H1 (cell line): ENCODE data around the gene CD151. TPM values are rescaled to one million over a fixed set of nuclear protein-coding genes. Genes with fewer than 3 reads are reported as not detected.

Experiments
- CTCF ChIA-PET: fragments of 300-600 bp; sonication (Branson Sonifier 250); formaldehyde crosslinking; loops from one replicate; lab custom pipeline; 2021; ENCODE audit not compliant: partially characterized antibody; lab: Charles Lee
- POLR2A ChIA-PET: fragments of 300-600 bp; sonication (Branson Sonifier 250); formaldehyde crosslinking; loops from one replicate; lab custom pipeline; 2021; ENCODE audit warnings: inconsistent platforms; ENCODE audit not compliant: partially characterized antibody; lab: Charles Lee
- DNase-seq, 2 experiments: peaks; one replicate each; pipeline versions ENCODE4 v3.0.0 to v3.0.0-alpha.2; 2010 to 2022; ENCODE audit warnings: low spot score in 2 of 2, low read depth in 1 of 2, mixed read lengths in 1 of 2
- FAIRE-seq: peaks from 2 replicates; lab custom pipeline; 2011; peaks lifted over from hg19 to GRCh38; lab: Jason Lieb, UNC
- H2AFZ ChIP-seq: 2 replicates; pipeline ENCODE4 v1.8.1; 2012; ENCODE audit warnings: low read length, inconsistent platforms
- H2AK5ac ChIP-seq: 2 replicates; pipeline ENCODE4 v1.6.1; 2013; ENCODE audit warnings: low read depth, low read length
- H2BK120ac ChIP-seq: replicated peaks from 2 replicates; pipeline ENCODE3; 2013; ENCODE audit warnings: low read depth, low read length, inconsistent platforms
- H2BK12ac ChIP-seq: 2 replicates; pipeline ENCODE4 v1.6.1; 2013; ENCODE audit warnings: low read depth, low read length
- H2BK15ac ChIP-seq: 2 replicates; pipeline ENCODE4 v1.6.1; 2013; ENCODE audit warnings: low read length
- H2BK20ac ChIP-seq: 2 replicates; pipeline ENCODE4 v1.6.1; 2013; ENCODE audit warnings: low read length
- H2BK5ac ChIP-seq: 2 replicates; pipeline ENCODE4 v1.6.1; 2013; ENCODE audit warnings: low read depth, low read length
- H3K14ac ChIP-seq: 2 replicates; pipeline ENCODE4 v1.6.1; 2013; ENCODE audit warnings: inconsistent platforms; ENCODE audit not compliant: insufficient read length
- H3K18ac ChIP-seq: 2 replicates; pipeline ENCODE4 v1.6.1; 2013; ENCODE audit warnings: low read length; ENCODE audit errors: extremely low read depth
- H3K23ac ChIP-seq: 2 replicates; pipeline ENCODE4 v1.6.1; 2013; ENCODE audit warnings: inconsistent platforms; ENCODE audit not compliant: insufficient read length
- H3K23me2 ChIP-seq: 2 replicates; pipeline ENCODE4 v1.6.1; 2013; ENCODE audit warnings: low read depth, low read length
- H3K27ac ChIP-seq: 2 replicates; pipeline ENCODE4 v1.6.1; 2011; ENCODE audit warnings: low read depth, low read length, inconsistent platforms
- H3K27me3 ChIP-seq, 4 experiments: replicated peaks in 1 of 4; 1 replicate in 1 of 4; 2 replicates in 3 of 4; pipeline versions ENCODE4 v1.6.1 to v1.8.1; 2011 to 2013; ENCODE audit warnings: low read length in 3 of 4, mild to moderate bottlenecking in 3 of 4, inconsistent platforms in 2 of 4, mixed read lengths in 2 of 4, moderate library complexity in 1 of 4; ENCODE audit not compliant: control insufficient read depth in 3 of 4, insufficient read depth in 3 of 4; ENCODE audit errors: extremely low read depth in 1 of 4
- H3K36me3 ChIP-seq, 4 experiments: 2 replicates each; pipeline versions ENCODE4 v1.6.1 to v1.8.1; 2011 to 2013; ENCODE audit warnings: mild to moderate bottlenecking in 4 of 4, low read length in 3 of 4, moderate library complexity in 2 of 4, control low read depth in 1 of 4, inconsistent platforms in 1 of 4; ENCODE audit not compliant: insufficient read depth in 4 of 4, control insufficient read depth in 2 of 4
- H3K4ac ChIP-seq: replicated peaks from 2 replicates; pipeline ENCODE3; 2013; ENCODE audit warnings: low read length, low read depth, mixed read lengths, inconsistent platforms; ENCODE audit not compliant: insufficient read length
- H3K4me1 ChIP-seq, 4 experiments: replicated peaks in 1 of 4; 1 replicate in 1 of 4; 2 replicates in 3 of 4; pipeline versions ENCODE4 v1.6.1 to v1.8.1; 2011 to 2013; ENCODE audit warnings: low read length in 3 of 4, inconsistent platforms in 2 of 4, mixed read lengths in 1 of 4; ENCODE audit not compliant: insufficient read depth in 4 of 4, control insufficient read depth in 3 of 4
- H3K4me2 ChIP-seq, 2 experiments: 2 replicates each; pipeline versions ENCODE4 v1.6.1 to v1.8.1; 2011 to 2013; ENCODE audit warnings: low read depth in 2 of 2, low read length in 2 of 2, control low read depth in 1 of 2, inconsistent platforms in 1 of 2, mild to moderate bottlenecking in 1 of 2; ENCODE audit not compliant: insufficient read depth in 1 of 2
- H3K4me3 ChIP-seq, 4 experiments: fragments of 200-600, 300-600 bp in 1 of 4; sonication (generic), shearing (Covaris generic), sonication (Bioruptor Twin) in 1 of 4; 2 replicates each; pipeline versions ENCODE4 v1.5.1 to v1.8.1; 2011 to 2016; ENCODE audit warnings: low read length in 4 of 4, low read depth in 3 of 4, control low read depth in 2 of 4, inconsistent platforms in 2 of 4, mild to moderate bottlenecking in 2 of 4, mixed read lengths in 1 of 4, moderate library complexity in 1 of 4; ENCODE audit not compliant: insufficient read depth in 2 of 4; ENCODE audit errors: extremely low read depth in 1 of 4
- H3K56ac ChIP-seq: replicated peaks from 2 replicates; pipeline ENCODE3; 2013; ENCODE audit warnings: low read depth, mild to moderate bottlenecking, mixed read lengths, low read length, inconsistent platforms; ENCODE audit not compliant: insufficient read length
- H3K79me1 ChIP-seq: 2 replicates; pipeline ENCODE4 v1.6.1; 2013; ENCODE audit warnings: low read depth, low read length, control low read depth
- H3K79me2 ChIP-seq, 2 experiments: 2 replicates each; pipeline versions ENCODE4 v1.6.1 to v1.8.1; 2012 to 2013; ENCODE audit warnings: low read length in 2 of 2, mild to moderate bottlenecking in 2 of 2, inconsistent platforms in 1 of 2; ENCODE audit not compliant: insufficient read depth in 2 of 2, control insufficient read depth in 1 of 2
- H3K9ac ChIP-seq, 4 experiments: replicated peaks in 1 of 4; 1 replicate in 1 of 4; 2 replicates in 3 of 4; pipeline versions ENCODE4 v1.6.1 to v1.8.1; 2011 to 2013; ENCODE audit warnings: low read depth in 3 of 4, low read length in 3 of 4, control low read depth in 2 of 4, mild to moderate bottlenecking in 2 of 4, moderate library complexity in 2 of 4, inconsistent platforms in 1 of 4; ENCODE audit errors: extremely low read depth in 1 of 4
- H3K9me3 ChIP-seq, 2 experiments: 2 replicates each; pipeline versions ENCODE4 v1.6.1 to v1.8.1; 2012 to 2013; ENCODE audit warnings: mild to moderate bottlenecking in 2 of 2, moderate library complexity in 2 of 2, control low read depth in 1 of 2, inconsistent platforms in 1 of 2, low read depth in 1 of 2, low read length in 1 of 2, mixed read lengths in 1 of 2; ENCODE audit not compliant: insufficient read depth in 2 of 2
- H4K20me1 ChIP-seq, 2 experiments: replicated peaks in 1 of 2; 2 replicates each; pipeline versions ENCODE3 to v1.8.1; 2011 to 2013; ENCODE audit warnings: inconsistent platforms in 2 of 2, low read length in 2 of 2, mild to moderate bottlenecking in 1 of 2; ENCODE audit not compliant: insufficient read depth in 2 of 2, control insufficient read depth in 1 of 2
- H4K5ac ChIP-seq: 2 replicates; pipeline ENCODE4 v1.6.1; 2013; ENCODE audit warnings: low read length, low read depth, mixed read lengths, inconsistent platforms; ENCODE audit not compliant: insufficient read length
- H4K8ac ChIP-seq: 2 replicates; pipeline ENCODE4 v1.8.0; 2013; ENCODE audit warnings: mild to moderate bottlenecking, moderate library complexity, low read length, inconsistent platforms; ENCODE audit not compliant: insufficient read depth; ENCODE audit errors: extremely low read depth
- H4K91ac ChIP-seq: replicated peaks from 2 replicates; pipeline ENCODE3; 2013; ENCODE audit warnings: low read length, mixed read lengths, inconsistent platforms; ENCODE audit not compliant: insufficient read length
- JUND ChIP-seq: IDR thresholded peaks from 2 replicates; pipeline ENCODE4 v1.6.1; 2011; ENCODE audit warnings: mild to moderate bottlenecking, improper control_type of control experiment, low read length
- RAD21 ChIP-seq, 2 experiments: IDR thresholded peaks in 1 of 2; conservative IDR thresholded peaks in 1 of 2; 2 replicates each; pipeline ENCODE4 v1.6.1; 2011; ENCODE audit warnings: low read depth in 2 of 2, low read length in 2 of 2, improper control_type of control experiment in 1 of 2, inconsistent platforms in 1 of 2, mild to moderate bottlenecking in 1 of 2, moderate library complexity in 1 of 2
- SP4 ChIP-seq: IDR thresholded peaks from 2 replicates; pipeline ENCODE4 v1.6.1; 2012; ENCODE audit warnings: low read length, inconsistent platforms
- SUZ12 ChIP-seq: fragments of 200-600 bp; sonication (generic); IDR thresholded peaks from 2 replicates; pipeline ENCODE4 v1.6.1; 2012; ENCODE audit warnings: mild to moderate bottlenecking, inconsistent platforms, low read length, moderate library complexity, mixed read lengths
- WGBS, 2 experiments: shearing (Covaris generic) in 1 of 2; methylation state at CpG; one replicate each; pipeline versions ENCODE4 v1.1.6 to v1.1.7; 2013 to 2015; ENCODE audit warnings: low lambda C conversion rate in 2 of 2, mixed read lengths in 2 of 2, inconsistent platforms in 1 of 2, low coverage in 1 of 2, missing lambda C conversion rate in 1 of 2; ENCODE audit not compliant: insufficient replicate concordance in 2 of 2, insufficient coverage in 1 of 2, insufficient read length in 1 of 2; ENCODE audit errors: extremely low coverage in 1 of 2, missing lambda C conversion rate in 1 of 2; 5-methylcytosine and 5-hydroxymethylcytosine counted together
- polyA plus RNA-seq, 7 experiments: library from polyadenylated mRNA; depleted of rRNA in 3 of 7; stranded (reverse) in 5 of 7; unstranded in 2 of 7; fragments of >200 nt in 5 of 7; fragments of 200-250 nt in 2 of 7; gene quantifications; 1 replicate in 5 of 7; 2 replicates in 1 of 7; 4 replicates in 1 of 7; pipeline versions ENCODE4 v1.2.1 to v1.2.3, GENCODE V29; 2011 to 2013; ENCODE audit warnings: missing spikeins in 2 of 7, mixed read lengths in 2 of 7
- total RNA-seq: library from RNA; stranded (reverse); fragmentation: NEBNext Ultra II Directional; extraction: Animal tissue kit (Norgen Biotek cat#: 25700); gene quantifications from 2 replicates; pipeline ENCODE4 v1.2.1, GENCODE V29; 2021

The CD151 gene
- total and polyA plus RNA-seq, 2 of the 8 experiments (the other 6 are each of a cell fraction or from before 2014, with no cell fraction given) = 101 to 212 TPM

- FAIRE-seq = no peak
- H4K91ac ChIP-seq = no peak overlapping the region
- no peak overlapping the region for H3K23ac ChIP-seq
- H3K4me2 ChIP-seq = peak overlapping the region; percentile 84 to 99
- no peak overlapping the region for H3K18ac ChIP-seq
- no peaks in the 10 kb centered on the region for H3K9me3 ChIP-seq
- H4K8ac ChIP-seq = peak overlapping the region; percentile 86
- H3K4ac ChIP-seq = no peak overlapping the region
- WGBS, 2 experiments = 8% methylated on average over 11 of the region's 22 CpGs; no CpG with 5 or more reads in 1 of the 2 experiments
- H3K79me2 ChIP-seq = no peaks in the 10 kb centered on the region
- H4K5ac ChIP-seq = no peak overlapping the region
- no peaks in the 10 kb centered on the region; the same call in 1 of the 2 replicates for H3K79me1 ChIP-seq
- peaks cover 0 to 10% (median 1%) of the 10 kb centered on the region in 4 experiments; a peak in 1 of 8 replicates for H3K36me3 ChIP-seq
- no peak for DNase-seq
- no peak overlapping the region for H2BK120ac ChIP-seq
- ChIA-PET POLR2A (interaction anchor here (40.4 to 53.0 kb wide), 2 partner anchors 3 to 16 kb away, joined by 1917 read pairs; partner anchors contain the start of genes CD151, CEND1, CRACR2B and PIDD1), CTCF (no interaction called here)
- no peak overlapping the region for H3K27ac ChIP-seq
- H2BK12ac ChIP-seq = no peak overlapping the region
- no peak overlapping the region for H2AFZ ChIP-seq
- no peak overlapping the region for H2AK5ac ChIP-seq
- H2BK15ac ChIP-seq = no peak overlapping the region
- peak overlapping the region; percentile 42 to 63 (median 58) for H3K4me3 ChIP-seq
- H3K27me3 ChIP-seq = peaks cover 6 to 36% (median 25%) of the 10 kb centered on the region in 4 experiments
- no peak overlapping the region for H2BK5ac ChIP-seq
- no peak overlapping the region for H3K14ac ChIP-seq
- peaks cover 26% of the 10 kb centered on the region for H3K23me2 ChIP-seq
- H3K56ac ChIP-seq = no peak overlapping the region
- H4K20me1 ChIP-seq = peaks cover 2 to 6% of the 10 kb centered on the region in 2 experiments
- peaks cover 0 to 39% (median 34%) of the 10 kb centered on the region in 4 experiments; a peak in 6 of 7 replicates for H3K4me1 ChIP-seq
- H3K9ac ChIP-seq = peak overlapping the region in 3 of 4 experiments; percentile 40 to 54 (median 50); a peak in 3 of 7 replicates
- H2BK20ac ChIP-seq = no peak overlapping the region
- TF ChIP-seq SUZ12 (0 out of 2 replicates have a peak, but pooled peaks have one; percentile 16), RAD21 (IDR thresholded peaks at IDR 0.05 in 1 of 2, conservative IDR thresholded peaks at IDR 0.05 in 1 of 2; ENCODE audit: low read depth in 2 of 2, low read length in 2 of 2) (0 out of 4 replicates have a peak, but pooled peaks of 1 of the 2 experiments have one; percentile 4), JUND (no peak), SP4 (no peak)
These were observed 6.0 kb upstream of the CD151 start for GRCh38 chr11:826836-827145.
